GM21447 (cell line): Measurements from ENCODE around the gene DHRS7B.
"Not testable (repeated sequence)": the region's sequence is repeated elsewhere in the genome, so short reads cannot be mapped to it uniquely, and the experiment has no call there.

Experiments
- ATAC-seq: cut with Tn5 transposase; IDR thresholded peaks from one replicate; pipeline ENCODE4 v1.9.1; 2021; ENCODE audit not compliant: unreplicated experiment

The DHRS7B gene

DNA sequence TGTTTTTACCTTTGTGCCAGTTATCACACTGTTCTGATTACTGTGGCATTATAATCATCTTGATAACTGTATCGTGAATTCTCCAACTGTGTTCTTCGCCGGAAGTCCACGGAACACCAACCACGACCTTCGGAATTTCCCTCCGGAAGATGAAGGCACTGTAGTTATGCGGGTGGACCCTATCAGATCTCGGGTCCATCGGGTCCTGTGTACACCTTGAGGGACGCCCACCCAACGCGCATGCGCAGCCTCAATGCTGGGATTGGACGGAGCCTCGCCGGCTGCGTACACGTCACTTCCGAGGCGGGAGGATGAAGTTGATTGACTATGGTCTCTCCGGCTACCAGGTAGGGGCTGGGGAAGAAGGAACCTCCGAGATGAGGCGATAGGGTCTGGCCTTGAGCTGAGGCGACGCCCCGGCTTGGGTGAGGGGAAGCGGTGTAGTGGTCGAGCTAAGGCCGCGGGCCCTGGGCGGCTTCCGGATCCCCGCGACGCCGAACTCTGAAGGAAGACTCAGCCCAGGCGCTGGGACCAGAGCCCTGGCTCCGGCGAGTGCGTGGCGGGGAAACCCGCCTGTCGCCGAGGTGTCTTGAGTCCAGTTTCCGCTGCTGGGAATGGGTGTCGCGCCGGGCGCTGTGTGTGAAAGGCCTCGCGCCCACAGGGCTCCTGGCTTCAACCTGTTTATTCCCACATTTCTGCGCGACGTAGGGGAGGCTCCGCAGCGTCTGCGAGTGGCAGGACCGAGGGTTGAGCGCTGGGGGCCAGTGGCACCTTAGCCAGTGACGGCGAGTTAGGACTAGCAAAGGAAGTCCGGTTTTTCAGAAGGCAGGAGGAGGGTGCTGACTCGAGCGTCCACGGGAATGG is at the start of gene DHRS7B:
TSS of gene DHRS7B (plus strand) at position 320 of the 864 bp plus-strand sequence. CDS start at position 328, 8 bp downstream.
- ATAC-seq, result peak; percentile 95

- no peak for ATAC-seq
These were observed 49.5 kb upstream of the DHRS7B start for GRCh38 chr17:21077281-21077680.

DNA sequence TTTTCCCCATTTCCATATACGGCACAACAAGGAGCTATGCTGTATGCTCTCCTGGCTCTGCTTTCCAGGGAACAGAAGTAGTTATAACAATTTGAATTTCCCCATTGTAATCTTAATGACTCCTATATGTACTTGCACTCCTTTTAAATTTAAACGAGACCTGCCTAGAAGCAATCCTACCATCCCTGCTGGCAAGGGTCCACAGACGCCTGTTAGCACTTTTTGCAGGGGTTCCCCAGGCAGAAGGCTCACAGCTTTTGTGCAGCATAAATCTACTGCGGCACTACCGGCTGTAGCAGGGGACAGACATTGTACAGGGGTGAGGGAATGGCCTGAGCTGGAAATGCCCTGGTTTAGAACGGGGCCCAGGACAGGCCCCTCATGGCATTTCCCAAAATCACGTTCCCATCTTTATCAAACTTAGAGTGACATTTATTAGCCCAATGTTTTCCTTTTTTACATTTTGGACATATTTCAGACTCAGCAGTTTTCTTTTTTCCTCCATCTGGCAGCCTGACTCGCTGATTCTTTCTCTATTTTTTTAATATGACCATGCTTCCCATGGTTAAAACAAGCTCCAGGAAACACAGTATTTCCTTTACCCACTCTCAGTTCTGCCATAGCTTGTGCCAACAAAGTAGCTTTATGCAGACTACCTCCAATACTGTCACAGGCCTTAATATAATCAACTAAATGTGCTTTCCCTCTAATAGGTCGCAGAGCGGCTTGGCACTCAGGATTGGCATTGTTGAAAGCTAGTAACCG is 48.6 kb upstream of the DHRS7B start:
- ATAC-seq, result no peak

DNA sequence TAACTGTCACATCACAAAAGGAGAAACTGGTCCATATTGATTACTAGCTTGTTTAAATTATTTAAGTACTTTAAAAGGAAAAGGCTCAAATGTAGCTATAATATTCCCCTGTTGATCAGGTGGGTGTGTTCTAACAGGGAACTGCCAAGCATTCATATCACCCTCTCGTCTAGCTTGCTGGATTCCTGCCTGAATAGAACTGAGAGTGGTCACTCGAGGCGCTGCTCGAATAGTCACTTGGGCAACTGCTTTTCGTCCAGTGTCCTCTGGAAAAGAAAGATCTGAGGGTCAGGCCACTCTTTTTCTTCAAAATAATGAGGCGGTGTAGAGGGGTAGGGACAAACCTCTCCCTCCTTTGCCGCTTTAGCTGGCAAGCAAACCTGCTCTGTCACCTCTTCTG is 47.6 kb upstream of the DHRS7B start:
- ATAC-seq, result no peak

- ATAC-seq, result no peak
These were observed 44.7 kb upstream of the DHRS7B start for GRCh38 chr17:21082001-21082436.

- ATAC-seq, result not testable (repeated sequence)
These were observed 41.5 kb upstream of the DHRS7B start for GRCh38 chr17:21085280-21085679.

GRCh38 chr17:21085707-21086106 is 41.1 kb upstream of the DHRS7B start:
- no peak for ATAC-seq

- ATAC-seq, result no peak
These were observed 37.6 kb upstream of the DHRS7B start for GRCh38 chr17:21089145-21089544.

GRCh38 chr17:21089933-21090901 is 36.5 kb upstream of the DHRS7B start:
- ATAC-seq, result peak; percentile 65

DNA sequence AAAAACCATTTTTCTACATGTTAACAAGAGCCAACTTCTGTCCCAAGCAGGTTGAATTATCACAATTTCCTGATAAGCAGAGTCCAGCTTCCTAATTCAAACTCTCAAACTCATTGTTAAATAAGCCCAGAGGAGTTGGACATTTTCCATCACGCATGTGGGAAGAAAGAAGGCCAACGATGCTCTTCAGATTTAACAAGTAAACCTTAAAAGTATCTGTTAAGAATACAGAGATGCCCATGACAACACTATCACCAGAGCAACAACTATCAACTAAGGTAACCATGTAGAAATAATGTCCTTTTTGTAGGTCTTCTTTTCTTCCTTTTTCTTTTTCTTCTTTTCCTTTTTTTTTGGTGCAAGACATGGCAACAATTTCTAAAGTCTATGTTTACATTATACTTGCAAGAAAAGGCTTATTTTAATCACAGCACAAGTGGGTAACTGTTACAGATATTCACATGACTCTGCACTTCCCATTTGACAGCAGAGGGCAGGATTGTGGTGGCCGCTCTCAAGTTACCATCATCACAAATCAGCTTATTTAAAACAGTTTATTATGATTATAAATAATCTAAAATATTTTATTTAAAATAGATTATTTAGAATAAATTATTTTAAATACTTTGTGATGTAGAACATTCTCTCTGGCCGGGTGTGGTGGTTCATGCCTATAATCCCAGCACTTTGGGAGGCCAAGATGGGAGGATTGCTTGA is 35.7 kb upstream of the DHRS7B start:
- no peak for ATAC-seq

GRCh38 chr17:21094298-21094704 is 32.5 kb upstream of the DHRS7B start:
- no peak for ATAC-seq

DNA sequence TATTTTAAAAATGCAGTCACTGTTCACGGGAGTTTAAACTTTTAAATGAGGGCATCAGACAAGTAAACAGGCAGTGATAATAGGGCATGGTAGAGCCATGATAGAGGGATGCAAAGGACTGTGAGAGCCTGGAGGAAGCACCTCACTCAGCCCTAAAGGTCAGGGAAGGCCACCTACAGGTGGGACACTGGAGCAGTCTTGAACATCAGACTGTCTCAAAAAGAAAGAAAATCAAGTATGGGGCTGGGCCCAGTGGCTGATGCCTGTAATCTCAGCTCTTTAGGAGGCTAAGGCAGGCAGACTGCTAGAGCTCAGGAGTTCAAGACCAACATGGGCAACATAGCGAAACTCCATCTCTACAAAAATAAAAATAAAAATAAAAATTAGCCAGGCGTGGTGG is 31.0 kb upstream of the DHRS7B start:
- ATAC-seq, result no peak

DNA sequence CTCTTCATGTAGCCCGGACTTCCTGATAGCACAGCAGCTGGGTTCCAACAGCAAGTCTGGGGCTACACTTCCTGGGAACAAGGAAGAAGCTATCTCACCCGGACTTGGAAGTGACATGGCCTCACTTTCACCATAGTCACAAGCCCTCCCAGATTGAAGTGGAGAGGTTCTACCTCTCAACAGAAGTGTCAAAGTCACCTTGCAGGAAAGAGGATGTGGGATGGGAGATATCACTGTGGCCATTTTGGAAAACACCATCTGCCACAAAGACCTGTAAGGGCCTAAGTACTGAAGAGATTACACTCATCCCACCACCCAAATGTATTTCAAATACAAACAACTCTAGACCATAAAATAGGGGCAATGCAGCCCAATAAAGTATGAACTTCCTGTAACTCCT is 29.9 kb upstream of the DHRS7B start:
- no peak for ATAC-seq

GRCh38 chr17:21098934-21099689 is 27.7 kb upstream of the DHRS7B start:
- peak; percentile 95 for ATAC-seq

DNA sequence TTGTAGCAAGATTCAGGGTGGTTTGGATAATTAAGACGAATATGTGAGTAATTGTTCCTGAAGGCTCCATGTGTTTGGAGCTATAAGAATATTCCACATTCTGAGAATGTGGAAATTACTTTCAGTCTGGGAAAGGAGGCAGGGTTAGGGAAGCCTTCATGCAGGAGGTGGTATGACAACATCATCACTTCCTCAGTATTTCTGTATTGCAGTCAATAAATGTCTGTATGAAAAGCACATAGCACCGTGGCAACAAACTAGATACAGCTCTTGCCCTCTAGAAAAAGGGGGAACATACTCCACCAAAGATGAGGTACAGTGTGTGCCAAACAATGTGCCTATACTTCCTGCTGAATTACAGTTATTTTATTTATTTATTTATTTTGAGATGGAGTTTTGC is 26.1 kb upstream of the DHRS7B start:
- no peak for ATAC-seq

- no peak for ATAC-seq
These were observed 22.2 kb upstream of the DHRS7B start for GRCh38 chr17:21104608-21105007.

GRCh38 chr17:21105064-21105894 is 21.5 kb upstream of the DHRS7B start:
- no peak for ATAC-seq

DNA sequence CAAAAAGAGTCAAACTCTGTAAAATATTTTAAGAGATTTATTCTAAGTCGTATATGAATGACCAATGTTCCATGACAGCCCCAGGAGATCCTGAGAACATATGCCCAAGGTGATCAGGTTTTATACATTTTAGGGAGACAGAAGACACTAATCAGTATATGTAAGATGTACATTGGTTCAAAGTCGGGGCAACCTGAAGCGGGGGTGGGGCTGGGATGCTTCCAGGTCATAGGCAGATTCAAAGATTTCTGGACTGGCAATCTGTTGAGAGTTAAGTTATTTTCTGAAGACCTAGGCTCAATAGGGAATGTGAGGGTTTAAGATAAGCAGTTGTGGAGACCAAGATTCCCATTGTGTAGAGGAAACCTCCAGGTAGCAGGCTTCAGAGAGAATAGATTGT is 20.4 kb upstream of the DHRS7B start:
- no peak for ATAC-seq
